ENCODE data around the gene TRAF3IP3. TPM values are rescaled to one million over a fixed set of nuclear protein-coding genes. Genes with fewer than 3 reads are reported as not detected.
A peak's percentile ranks its signal among the peaks of the same experiment; 100 is the strongest.

Gene TRAF3IP3
- total and polyA plus RNA-seq, 2 donors from 2014 or later: 3.6 to 16.4 TPM

DNA sequence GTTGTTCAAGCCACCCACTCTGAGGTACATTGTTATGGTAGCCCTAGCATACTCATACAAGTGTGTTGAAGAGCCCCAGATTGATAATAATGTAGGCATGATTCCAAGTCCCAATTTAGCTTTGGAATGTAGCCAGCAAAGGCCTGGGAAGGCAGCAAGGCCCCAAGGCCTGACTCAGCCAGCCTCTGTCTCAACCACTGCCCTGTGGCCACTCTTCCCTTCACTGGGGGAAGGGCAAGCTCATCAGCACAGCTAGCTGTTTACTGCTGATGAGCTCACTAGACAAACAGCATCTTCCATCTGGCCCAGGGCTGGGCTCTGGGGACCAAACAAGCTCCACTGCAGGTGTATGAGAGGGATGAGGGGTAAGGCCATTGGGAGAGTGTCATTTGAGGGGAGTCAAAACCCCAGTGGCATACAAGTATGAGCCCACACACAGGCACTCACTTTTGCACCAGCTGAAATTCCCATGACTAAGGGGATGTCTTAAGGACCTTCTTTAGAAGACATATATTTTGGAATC, 52.3 kb downstream of the TRAF3IP3 start:
- intact Hi-C loops (cut with DNase I): no loop called here
- no peaks in the 10 kb centered on the region for H3K27me3 ChIP-seq (ENCODE audit: control insufficient read depth, insufficient read depth, low read length)
- peak in 1 of 5 donors; percentile 80 for DNase-seq

DNA sequence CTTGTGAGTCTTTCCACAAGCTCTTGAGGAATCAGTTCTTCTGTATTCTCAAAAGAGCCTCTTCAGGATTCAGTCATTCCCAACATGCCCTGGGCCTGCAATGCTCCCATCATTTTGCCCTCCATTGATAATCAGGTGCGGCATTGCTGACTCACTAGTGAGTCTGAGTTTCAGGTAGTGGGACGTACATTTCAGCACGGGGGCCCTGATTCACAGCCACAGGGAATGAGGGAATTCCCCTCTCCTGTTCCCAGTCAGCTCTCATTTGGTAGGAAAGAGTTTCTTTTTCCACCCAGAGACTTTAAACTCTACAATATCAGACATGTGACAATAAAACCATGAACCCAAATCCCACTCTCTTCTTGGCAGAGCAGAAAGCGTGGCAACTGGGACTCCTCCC, 53.8 kb downstream of the TRAF3IP3 start:
- no peak for DNase-seq
- Histone ChIP-seq H3K36me3 (ENCODE audit: control insufficient read depth in 2 of 3, insufficient read depth in 3 of 3, low read length in 3 of 3) (no peaks in the 10 kb centered on the region), H3K27me3 (ENCODE audit: control insufficient read depth, insufficient read depth, low read length) (no peaks in the 10 kb centered on the region), H3K27ac (ENCODE audit: low read depth in 2 of 2, low read length in 2 of 2) (no peak overlapping the region), H3K4me3 (ENCODE audit: low read length in 3 of 3) (no peak overlapping the region), H3K9ac (ENCODE audit: low read length in 3 of 3) (no peak overlapping the region), H3K9me3 (ENCODE audit: control insufficient read depth in 2 of 3, insufficient read depth in 1 of 3, low read length in 3 of 3) (no peaks in the 10 kb centered on the region), H3K4me1 (ENCODE audit: control insufficient read depth in 2 of 3, insufficient read depth in 2 of 3, low read depth in 1 of 3, low read length in 3 of 3) (peaks cover 0 to 5% (median 2%) of the 10 kb centered on the region in 3 donors)
- TF ChIP-seq, protein P1, sequence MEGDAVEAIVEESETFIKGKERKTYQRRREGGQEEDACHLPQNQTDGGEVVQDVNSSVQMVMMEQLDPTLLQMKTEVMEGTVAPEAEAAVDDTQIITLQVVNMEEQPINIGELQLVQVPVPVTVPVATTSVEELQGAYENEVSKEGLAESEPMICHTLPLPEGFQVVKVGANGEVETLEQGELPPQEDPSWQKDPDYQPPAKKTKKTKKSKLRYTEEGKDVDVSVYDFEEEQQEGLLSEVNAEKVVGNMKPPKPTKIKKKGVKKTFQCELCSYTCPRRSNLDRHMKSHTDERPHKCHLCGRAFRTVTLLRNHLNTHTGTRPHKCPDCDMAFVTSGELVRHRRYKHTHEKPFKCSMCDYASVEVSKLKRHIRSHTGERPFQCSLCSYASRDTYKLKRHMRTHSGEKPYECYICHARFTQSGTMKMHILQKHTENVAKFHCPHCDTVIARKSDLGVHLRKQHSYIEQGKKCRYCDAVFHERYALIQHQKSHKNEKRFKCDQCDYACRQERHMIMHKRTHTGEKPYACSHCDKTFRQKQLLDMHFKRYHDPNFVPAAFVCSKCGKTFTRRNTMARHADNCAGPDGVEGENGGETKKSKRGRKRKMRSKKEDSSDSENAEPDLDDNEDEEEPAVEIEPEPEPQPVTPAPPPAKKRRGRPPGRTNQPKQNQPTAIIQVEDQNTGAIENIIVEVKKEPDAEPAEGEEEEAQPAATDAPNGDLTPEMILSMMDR (IDR thresholded peaks at IDR 0.05; ENCODE audit: borderline replicate concordance, extremely low read depth, insufficient read depth): no peak
- intact Hi-C loops (cut with DNase I): no loop called here
- no peak for FAIRE-seq

More for the DNA sequence above, 52.3 kb downstream of the TRAF3IP3 start:
- no peak overlapping the region for H3K4me3 ChIP-seq (ENCODE audit: low read length in 3 of 3)
- H3K27ac ChIP-seq (ENCODE audit: low read depth in 2 of 2, low read length in 2 of 2): no peak overlapping the region
- TF ChIP-seq, protein P1 (IDR thresholded peaks at IDR 0.05; ENCODE audit: borderline replicate concordance, extremely low read depth, insufficient read depth): no peak
- peaks cover 0 to 5% (median 3%) of the 10 kb centered on the region in 3 donors for H3K4me1 ChIP-seq (ENCODE audit: control insufficient read depth in 2 of 3, insufficient read depth in 2 of 3, low read depth in 1 of 3, low read length in 3 of 3)
- no peaks in the 10 kb centered on the region for H3K36me3 ChIP-seq (ENCODE audit: control insufficient read depth in 2 of 3, insufficient read depth in 3 of 3, low read length in 3 of 3)
- no peak for FAIRE-seq
- no peaks in the 10 kb centered on the region for H3K9me3 ChIP-seq (ENCODE audit: control insufficient read depth in 2 of 3, insufficient read depth in 1 of 3, low read length in 3 of 3)
- H3K9ac ChIP-seq (ENCODE audit: low read length in 3 of 3): no peak overlapping the region

DNA sequence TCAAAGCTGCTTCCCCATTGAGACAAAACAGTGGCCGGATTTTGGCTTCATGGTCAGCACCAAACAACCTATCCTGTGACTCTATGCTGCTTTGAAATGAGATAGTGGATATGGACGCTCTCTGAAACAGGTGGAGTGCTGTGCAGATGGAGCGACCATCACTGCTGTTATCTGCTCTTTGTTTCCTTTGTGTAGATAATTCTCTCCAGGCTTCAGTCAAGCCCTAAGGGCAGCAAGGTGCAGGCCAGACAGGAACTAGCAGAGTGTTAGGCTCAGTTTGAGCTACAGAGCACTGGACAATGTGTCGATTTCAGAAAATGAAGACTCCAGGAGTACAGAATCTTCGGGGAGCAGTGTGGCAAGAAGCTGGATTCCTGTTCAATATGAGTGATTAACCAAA, 54.9 kb downstream of the TRAF3IP3 start:
- DNase-seq (no peak), FAIRE-seq (no peak)
- Histone ChIP-seq H3K36me3 (ENCODE audit: control insufficient read depth in 2 of 3, insufficient read depth in 3 of 3, low read length in 3 of 3) (no peaks in the 10 kb centered on the region), H3K9ac (ENCODE audit: low read length in 3 of 3) (no peak overlapping the region), H3K9me3 (ENCODE audit: control insufficient read depth in 2 of 3, insufficient read depth in 1 of 3, low read length in 3 of 3) (no peaks in the 10 kb centered on the region), H3K4me3 (ENCODE audit: low read length in 3 of 3) (no peak overlapping the region), H3K4me1 (ENCODE audit: control insufficient read depth in 2 of 3, insufficient read depth in 2 of 3, low read depth in 1 of 3, low read length in 3 of 3) (peaks cover 0 to 5% (median 0%) of the 10 kb centered on the region in 3 donors), H3K27ac (ENCODE audit: low read depth in 2 of 2, low read length in 2 of 2) (no peak overlapping the region), H3K27me3 (ENCODE audit: control insufficient read depth, insufficient read depth, low read length) (no peaks in the 10 kb centered on the region)
- TF ChIP-seq, protein P1 (IDR thresholded peaks at IDR 0.05; ENCODE audit: borderline replicate concordance, extremely low read depth, insufficient read depth): no peak
- intact Hi-C loops (cut with DNase I): no loop called here

DNA sequence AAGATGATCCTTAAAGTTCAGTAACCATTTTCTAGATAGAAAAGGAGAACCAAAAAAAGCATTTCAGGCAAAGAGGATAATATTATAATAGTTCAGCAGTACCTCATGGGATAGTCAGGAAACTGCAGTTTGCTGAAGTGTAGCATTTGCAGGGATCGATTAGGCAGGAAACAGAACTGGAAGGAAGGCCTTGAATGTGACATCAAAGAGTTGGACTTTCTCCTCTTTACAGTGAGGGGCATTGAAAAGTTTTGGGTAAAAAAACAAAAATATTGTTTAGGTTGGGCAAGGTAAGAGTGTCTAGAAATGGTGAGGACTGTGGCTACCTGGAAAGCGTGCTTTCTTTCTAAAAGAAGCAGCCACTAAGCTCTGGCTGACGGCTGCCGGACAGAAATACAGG, 58.0 kb downstream of the TRAF3IP3 start:
- Histone ChIP-seq H3K4me1 (ENCODE audit: control insufficient read depth in 2 of 3, insufficient read depth in 2 of 3, low read depth in 1 of 3, low read length in 3 of 3) (no peaks in the 10 kb centered on the region), H3K9ac (ENCODE audit: low read length in 3 of 3) (no peak overlapping the region), H3K36me3 (ENCODE audit: control insufficient read depth in 2 of 3, insufficient read depth in 3 of 3, low read length in 3 of 3) (no peaks in the 10 kb centered on the region), H3K27ac (ENCODE audit: low read depth in 2 of 2, low read length in 2 of 2) (no peak overlapping the region), H3K9me3 (ENCODE audit: control insufficient read depth in 2 of 3, insufficient read depth in 1 of 3, low read length in 3 of 3) (no peaks in the 10 kb centered on the region), H3K27me3 (ENCODE audit: control insufficient read depth, insufficient read depth, low read length) (no peaks in the 10 kb centered on the region), H3K4me3 (ENCODE audit: low read length in 3 of 3) (no peak overlapping the region)
- intact Hi-C loops (cut with DNase I): no loop called here
- FAIRE-seq (no peak), DNase-seq (no peak)
- TF ChIP-seq, protein P1 (IDR thresholded peaks at IDR 0.05; ENCODE audit: borderline replicate concordance, extremely low read depth, insufficient read depth): no peak
